Measurements from ENCODE around the gene ASTN2.

ASTN2 gene

GRCh38 chr9:117191504-117192261 is 223.2 kb downstream of the ASTN2 start:
- TF ChIP-seq REST (IDR thresholded peaks at IDR 0.05; ENCODE audit: insufficient read depth in 1 of 2, low read depth in 2 of 2, low read length in 2 of 2) (no peak), FOXP2 (optimal IDR thresholded peaks at IDR 0.05; ENCODE audit: borderline replicate concordance, extremely low read depth, extremely low read length, insufficient read depth) (no peak)

GRCh38 chr9:117189121-117189520 is 225.7 kb downstream of the ASTN2 start:
- TF ChIP-seq REST (IDR thresholded peaks at IDR 0.05; ENCODE audit: insufficient read depth in 1 of 2, low read depth in 2 of 2, low read length in 2 of 2) (no peak), SIN3A (IDR thresholded peaks at IDR 0.05; ENCODE audit: borderline replicate concordance, insufficient read depth, low read length) (no peak), FOXP2 (optimal IDR thresholded peaks at IDR 0.05; ENCODE audit: borderline replicate concordance, extremely low read depth, extremely low read length, insufficient read depth) (no peak), TAF1 (IDR thresholded peaks at IDR 0.05; ENCODE audit: borderline replicate concordance, insufficient read depth, low read length) (no peak), POLR2AphosphoS5 (IDR thresholded peaks at IDR 0.05; ENCODE audit: low read depth, low read length) (no peak)

GRCh38 chr9:117188394-117188793 is 226.5 kb downstream of the ASTN2 start:
- TF ChIP-seq REST (IDR thresholded peaks at IDR 0.05; ENCODE audit: insufficient read depth in 1 of 2, low read depth in 2 of 2, low read length in 2 of 2) (no peak), SIN3A (IDR thresholded peaks at IDR 0.05; ENCODE audit: borderline replicate concordance, insufficient read depth, low read length) (no peak), POLR2AphosphoS5 (IDR thresholded peaks at IDR 0.05; ENCODE audit: low read depth, low read length) (no peak), FOXP2 (optimal IDR thresholded peaks at IDR 0.05; ENCODE audit: borderline replicate concordance, extremely low read depth, extremely low read length, insufficient read depth) (no peak), TAF1 (IDR thresholded peaks at IDR 0.05; ENCODE audit: borderline replicate concordance, insufficient read depth, low read length) (no peak)

GRCh38 chr9:117187498-117187897 is 227.4 kb downstream of the ASTN2 start:
- TF ChIP-seq SIN3A (IDR thresholded peaks at IDR 0.05; ENCODE audit: borderline replicate concordance, insufficient read depth, low read length) (no peak), POLR2AphosphoS5 (IDR thresholded peaks at IDR 0.05; ENCODE audit: low read depth, low read length) (no peak), FOXP2 (optimal IDR thresholded peaks at IDR 0.05; ENCODE audit: borderline replicate concordance, extremely low read depth, extremely low read length, insufficient read depth) (no peak)

- TF ChIP-seq SIN3A (IDR thresholded peaks at IDR 0.05; ENCODE audit: borderline replicate concordance, insufficient read depth, low read length) (no peak), FOXP2 (optimal IDR thresholded peaks at IDR 0.05; ENCODE audit: borderline replicate concordance, extremely low read depth, extremely low read length, insufficient read depth) (no peak), POLR2AphosphoS5 (IDR thresholded peaks at IDR 0.05; ENCODE audit: low read depth, low read length) (no peak), REST (IDR thresholded peaks at IDR 0.05; ENCODE audit: insufficient read depth in 1 of 2, low read depth in 2 of 2, low read length in 2 of 2) (no peak; a peak in 1 of 4 replicates), TAF1 (IDR thresholded peaks at IDR 0.05; ENCODE audit: borderline replicate concordance, insufficient read depth, low read length) (no peak)
These were observed 230.7 kb downstream of the ASTN2 start for GRCh38 chr9:117184173-117184572.

Measured in PFSK-1 (cell line).